H1 (cell line): ENCODE results near the gene OBP2B. TPM values are rescaled to one million over a fixed set of nuclear protein-coding genes. Genes with fewer than 3 reads are reported as not detected.

Source experiments
- CTBP2 ChIP-seq: IDR thresholded peaks from 2 replicates; pipeline ENCODE4 v1.7.0; 2011; ENCODE audit warnings: borderline replicate concordance, mild to moderate bottlenecking, moderate library complexity, mixed read lengths, low read length; ENCODE audit not compliant: insufficient read depth, insufficient read length
- EGR1 ChIP-seq: IDR thresholded peaks from 2 replicates; pipeline ENCODE4 v1.6.1; 2011; ENCODE audit warnings: low read depth, low read length, borderline replicate concordance
- HDAC6 ChIP-seq: IDR thresholded peaks from one replicate; pipeline ENCODE4 v1.7.1; 2012; ENCODE audit warnings: low read depth, mild to moderate bottlenecking, inconsistent platforms, low read length, moderate library complexity
- KDM4A ChIP-seq: IDR thresholded peaks from one replicate; pipeline ENCODE4 v1.7.1; 2012; ENCODE audit warnings: low read depth, mild to moderate bottlenecking, moderate library complexity, low read length, inconsistent platforms; ENCODE audit not compliant: severe bottlenecking
- polyA plus RNA-seq, 7 experiments: library from polyadenylated mRNA; depleted of rRNA in 3 of 7; stranded (reverse) in 5 of 7; unstranded in 2 of 7; fragments of >200 nt in 5 of 7; fragments of 200-250 nt in 2 of 7; gene quantifications; 1 replicate in 5 of 7; 2 replicates in 1 of 7; 4 replicates in 1 of 7; pipeline versions ENCODE4 v1.2.1 to v1.2.3, GENCODE V29; 2011 to 2013; ENCODE audit warnings: missing spikeins in 2 of 7, mixed read lengths in 2 of 7
- total RNA-seq: library from RNA; stranded (reverse); fragmentation: NEBNext Ultra II Directional; extraction: Animal tissue kit (Norgen Biotek cat#: 25700); gene quantifications from 2 replicates; pipeline ENCODE4 v1.2.1, GENCODE V29; 2021

The OBP2B gene
- total and polyA plus RNA-seq, 2 of the 8 experiments (the other 6 are each of a cell fraction or from before 2014, with no cell fraction given) = not detected

- TF ChIP-seq KDM4A (no peak), EGR1 (no peak), CTBP2 (no peak), HDAC6 (no peak)
These were observed 37.9 kb upstream of the OBP2B start (continued) for GRCh38 chr9:133246991-133247390.
